ENCODE results near the gene ARMH2.
"Not testable (repeated sequence)": the region's sequence is repeated elsewhere in the genome, so short reads cannot be mapped to it uniquely, and the experiment has no call there.

ARMH2 gene

GRCh38 chr6:24759718-24760117 lies 39.0 kb downstream of the ARMH2 start:
- H3K4me3 ChIP-seq (ENCODE audit: low read length): no peak overlapping the region
- TF ChIP-seq CTCF (conservative IDR thresholded peaks at IDR 0.05; ENCODE audit: low read depth, low read length): no peak
- DNase-seq (ENCODE audit: low read depth): no peak

GRCh38 chr6:24757611-24758010 lies 41.1 kb downstream of the ARMH2 start:
- DNase-seq (ENCODE audit: low read depth): no peak
- TF ChIP-seq CTCF (conservative IDR thresholded peaks at IDR 0.05; ENCODE audit: low read depth, low read length): no peak
- H3K4me3 ChIP-seq (ENCODE audit: low read length): no peak overlapping the region

- no peak for DNase-seq (ENCODE audit: low read depth)
- no peak for TF ChIP-seq CTCF (conservative IDR thresholded peaks at IDR 0.05; ENCODE audit: low read depth, low read length)
- H3K4me3 ChIP-seq (ENCODE audit: low read length): no peak overlapping the region
Observed at GRCh38 chr6:24755279-24755678, 43.4 kb downstream of the ARMH2 start.

- not testable (repeated sequence) for DNase-seq (ENCODE audit: low read depth); H3K4me3 ChIP-seq (ENCODE audit: low read length)
Observed at GRCh38 chr6:24754378-24754777, 44.3 kb downstream of the ARMH2 start.

GRCh38 chr6:24753545-24753944 lies 45.2 kb downstream of the ARMH2 start:
- H3K4me3 ChIP-seq (ENCODE audit: low read length): no peak overlapping the region
- TF ChIP-seq CTCF (conservative IDR thresholded peaks at IDR 0.05; ENCODE audit: low read depth, low read length): no peak
- no peak for DNase-seq (ENCODE audit: low read depth)

- H3K4me3 ChIP-seq (ENCODE audit: low read length): no peak overlapping the region
- no peak for DNase-seq (ENCODE audit: low read depth)
- TF ChIP-seq CTCF (conservative IDR thresholded peaks at IDR 0.05; ENCODE audit: low read depth, low read length): no peak
Observed at GRCh38 chr6:24752917-24753492, 45.7 kb downstream of the ARMH2 start.

- no peak for TF ChIP-seq CTCF (conservative IDR thresholded peaks at IDR 0.05; ENCODE audit: low read depth, low read length)
- DNase-seq (ENCODE audit: low read depth): no peak
Observed at GRCh38 chr6:24752503-24752902, 46.2 kb downstream of the ARMH2 start.

GRCh38 chr6:24750878-24751277 lies 47.8 kb downstream of the ARMH2 start:
- not testable (repeated sequence) for DNase-seq (ENCODE audit: low read depth); H3K4me3 ChIP-seq (ENCODE audit: low read length)

More at GRCh38 chr6:24752503-24752902, 46.2 kb downstream of the ARMH2 start:
- H3K4me3 ChIP-seq (ENCODE audit: low read length): no peak overlapping the region

Measured in retinal pigment epithelial cell (primary cell).